Activated gamma-delta T cell treated with Interleukin-2 at 50 U/mL for 16 hours (primary cell): ENCODE results near the gene IFI27L1.

Experiments
- DNase-seq: peaks from one replicate; pipeline ENCODE4 v3.0.0-alpha.2; 2020

Gene IFI27L1

GRCh38 chr14:94139006-94139405 lies 57.9 kb downstream of the IFI27L1 start:
- DNase-seq = no peak

- no peak for DNase-seq
These were observed 58.3 kb downstream of the IFI27L1 start for GRCh38 chr14:94139421-94139820.

GRCh38 chr14:94142247-94142646 lies 61.1 kb downstream of the IFI27L1 start:
- no peak for DNase-seq

- no peak for DNase-seq
These were observed 61.7 kb downstream of the IFI27L1 start for GRCh38 chr14:94142836-94143235.

GRCh38 chr14:94143239-94143638 lies 62.1 kb downstream of the IFI27L1 start:
- no peak for DNase-seq

- DNase-seq = no peak
These were observed 62.6 kb downstream of the IFI27L1 start for GRCh38 chr14:94143711-94144110.

- no peak for DNase-seq
These were observed 63.7 kb downstream of the IFI27L1 start for GRCh38 chr14:94144765-94145164.

- no peak for DNase-seq
These were observed 64.9 kb downstream of the IFI27L1 start for GRCh38 chr14:94145902-94146527.
